Neural cell (in vitro differentiated cells): ENCODE results near the gene ILK. TPM values are rescaled to one million over a fixed set of nuclear protein-coding genes. Genes with fewer than 3 reads are reported as not detected.

ENCODE experiments used
- H2AFZ ChIP-seq: fragments of 200-600, 300-800 bp; sonication (generic), shearing (Covaris generic); 2 replicates; pipeline ENCODE4 v1.6.0; 2014; ENCODE audit warnings: low read depth, mild to moderate bottlenecking, antibody characterized with exemption, low read length, moderate library complexity
- H3F3A ChIP-seq: fragments of 200-600 bp; shearing (Covaris generic); 2 replicates; pipeline ENCODE4 v1.6.1; 2016; ENCODE audit warnings: mild to moderate bottlenecking, moderate library complexity, mixed read lengths, antibody characterized with exemption, low read length; ENCODE audit not compliant: insufficient read depth, poor library complexity, severe bottlenecking
- H3K27ac ChIP-seq: fragments of 200-600, 300-800 bp; sonication (generic), shearing (Covaris generic); 2 replicates; pipeline ENCODE4 v1.5.1; 2014; ENCODE audit warnings: mild to moderate bottlenecking, low read length, moderate library complexity
- H3K27me3 ChIP-seq: fragments of 300-800, 200-600 bp; sonication (generic), shearing (Covaris generic); 2 replicates; pipeline ENCODE4 v1.6.0; 2014; ENCODE audit warnings: mild to moderate bottlenecking, low read depth, low read length, moderate library complexity; ENCODE audit not compliant: insufficient read depth
- H3K36me3 ChIP-seq: fragments of 300-800, 200-600 bp; sonication (generic), shearing (Covaris generic); 2 replicates; pipeline ENCODE4 v1.5.1; 2014; ENCODE audit warnings: mild to moderate bottlenecking, antibody characterized with exemption, low read length, moderate library complexity; ENCODE audit not compliant: insufficient read depth
- H3K4me2 ChIP-seq: fragments of 300-800, 200-600 bp; sonication (generic), shearing (Covaris generic); 2 replicates; pipeline ENCODE4 v1.6.0; 2014; ENCODE audit warnings: mild to moderate bottlenecking, low read length
- H3K4me3 ChIP-seq: fragments of 300-800, 200-600 bp; sonication (generic), shearing (Covaris generic); 2 replicates; pipeline ENCODE4 v1.5.1; 2014; ENCODE audit warnings: mild to moderate bottlenecking, low read length, moderate library complexity
- H3K79me2 ChIP-seq: fragments of 200-600 bp; shearing (Covaris generic); replicated peaks from 2 replicates; pipeline ENCODE4 v1.6.0; 2014; ENCODE audit warnings: mild to moderate bottlenecking, low read length, moderate library complexity; ENCODE audit not compliant: insufficient read depth
- H3K9ac ChIP-seq: fragments of 300-800, 200-600 bp; sonication (generic), shearing (Covaris generic); 2 replicates; pipeline ENCODE4 v1.6.1; 2016; ENCODE audit warnings: mild to moderate bottlenecking, low read length, mixed read lengths
- H3K9me2 ChIP-seq: fragments of 200-600 bp; shearing (Covaris generic); 2 replicates; pipeline ENCODE4 v1.6.1; 2016; ENCODE audit warnings: mild to moderate bottlenecking, low read length, mixed read lengths; ENCODE audit not compliant: insufficient read depth
- H3K9me3 ChIP-seq: fragments of 200-600, 300-800 bp; sonication (generic), shearing (Covaris generic); 2 replicates; pipeline ENCODE4 v1.6.1; 2016; ENCODE audit warnings: mild to moderate bottlenecking, mixed run types, low read length, moderate library complexity, mixed read lengths
- H4K20me1 ChIP-seq: fragments of 200-600 bp; shearing (Covaris generic); 2 replicates; pipeline ENCODE4 v1.6.1; 2016; ENCODE audit warnings: mild to moderate bottlenecking, mixed run types; ENCODE audit not compliant: insufficient read depth
- EP300 ChIP-seq: fragments of 450-650 bp; conservative IDR thresholded peaks from 2 replicates; pipeline ENCODE4 v1.6.1; 2014; ENCODE audit warnings: antibody characterized with exemption, mild to moderate bottlenecking, moderate library complexity; ENCODE audit not compliant: poor library complexity, severe bottlenecking
- EZH2 ChIP-seq: fragments of 200-600, 300-800 bp; shearing (Covaris generic), sonication (generic); IDR thresholded peaks from 2 replicates; pipeline ENCODE4 v1.6.1; 2014; ENCODE audit warnings: antibody characterized with exemption, low read length, borderline replicate concordance, mild to moderate bottlenecking; ENCODE audit not compliant: insufficient read depth, poor library complexity, severe bottlenecking
- MXI1 ChIP-seq: fragments of 450-650 bp; conservative IDR thresholded peaks from 2 replicates; pipeline ENCODE4 v1.6.1; 2014; ENCODE audit warnings: antibody characterized with exemption, mild to moderate bottlenecking; ENCODE audit not compliant: poor library complexity, severe bottlenecking
- POLR2AphosphoS5 ChIP-seq: IDR thresholded peaks from 2 replicates; pipeline ENCODE4 v1.6.1; 2012
- RAD21 ChIP-seq: fragments of 450-650 bp; conservative IDR thresholded peaks from 2 replicates; pipeline ENCODE4 v1.6.1; 2014; ENCODE audit warnings: antibody characterized with exemption, mild to moderate bottlenecking, moderate library complexity
- SMC3 ChIP-seq: fragments of 450-650 bp; conservative IDR thresholded peaks from 2 replicates; pipeline ENCODE4 v1.6.1; 2014; ENCODE audit warnings: antibody characterized with exemption, mild to moderate bottlenecking, moderate library complexity; ENCODE audit not compliant: poor library complexity
- TAF1 ChIP-seq: IDR thresholded peaks from 2 replicates; pipeline ENCODE4 v1.6.1; 2012; ENCODE audit warnings: low read depth
- polyA plus RNA-seq: library from polyadenylated mRNA; depleted of rRNA; stranded (reverse); fragments of >200 nt; gene quantifications from 2 replicates; pipeline ENCODE4 v1.2.3, GENCODE V29; 2014
- TF ChIP-seq, protein P1 (sequence below): fragments of 450-650 bp; IDR thresholded peaks from 2 replicates; pipeline ENCODE4 v1.5.1; 2014; ENCODE audit warnings: antibody characterized with exemption, mild to moderate bottlenecking, moderate library complexity; ENCODE audit not compliant: poor library complexity, severe bottlenecking
- TF ChIP-seq, protein P2 (sequence below): IDR thresholded peaks from 2 replicates; pipeline ENCODE4 v1.6.1; 2012; ENCODE audit warnings: borderline replicate concordance

ILK gene
- polyA plus RNA-seq, 1 donor from 2014 or later, result 68.8 TPM

DNA sequence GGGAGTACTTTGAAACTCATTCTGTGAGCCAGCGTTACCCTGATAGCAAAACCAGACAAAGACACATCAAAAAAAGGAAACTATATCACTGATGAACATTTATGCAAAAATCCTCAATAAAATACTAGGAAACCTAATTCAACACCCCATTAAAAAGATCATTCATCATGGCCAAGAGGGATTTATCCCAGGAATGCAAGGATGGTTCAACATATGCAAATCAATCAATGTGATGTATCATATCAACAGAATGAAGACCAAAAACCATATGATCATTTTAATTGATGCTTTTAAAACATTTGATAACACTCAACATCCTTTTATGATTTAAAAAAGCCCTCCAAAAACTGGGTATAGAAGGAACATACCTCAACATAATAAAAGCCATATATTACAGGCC is 20.0 kb upstream of the ILK start:
- Histone ChIP-seq H2AFZ (no peak overlapping the region), H4K20me1 (no peaks in the 10 kb centered on the region), H3K27me3 (no peaks in the 10 kb centered on the region), H3K36me3 (no peaks in the 10 kb centered on the region), H3K79me2 (no peaks in the 10 kb centered on the region), H3K4me3 (no peak overlapping the region), H3K9me2 (no peaks in the 10 kb centered on the region), H3F3A (no peaks in the 10 kb centered on the region), H3K9me3 (peaks cover 8% of the 10 kb centered on the region), H3K27ac (no peak overlapping the region), H3K9ac (no peak overlapping the region), H3K4me2 (no peak overlapping the region)
- TF ChIP-seq TAF1 (no peak), POLR2AphosphoS5 (no peak), EZH2 (no peak), EP300 (no peak)
- TF ChIP-seq, protein P1, sequence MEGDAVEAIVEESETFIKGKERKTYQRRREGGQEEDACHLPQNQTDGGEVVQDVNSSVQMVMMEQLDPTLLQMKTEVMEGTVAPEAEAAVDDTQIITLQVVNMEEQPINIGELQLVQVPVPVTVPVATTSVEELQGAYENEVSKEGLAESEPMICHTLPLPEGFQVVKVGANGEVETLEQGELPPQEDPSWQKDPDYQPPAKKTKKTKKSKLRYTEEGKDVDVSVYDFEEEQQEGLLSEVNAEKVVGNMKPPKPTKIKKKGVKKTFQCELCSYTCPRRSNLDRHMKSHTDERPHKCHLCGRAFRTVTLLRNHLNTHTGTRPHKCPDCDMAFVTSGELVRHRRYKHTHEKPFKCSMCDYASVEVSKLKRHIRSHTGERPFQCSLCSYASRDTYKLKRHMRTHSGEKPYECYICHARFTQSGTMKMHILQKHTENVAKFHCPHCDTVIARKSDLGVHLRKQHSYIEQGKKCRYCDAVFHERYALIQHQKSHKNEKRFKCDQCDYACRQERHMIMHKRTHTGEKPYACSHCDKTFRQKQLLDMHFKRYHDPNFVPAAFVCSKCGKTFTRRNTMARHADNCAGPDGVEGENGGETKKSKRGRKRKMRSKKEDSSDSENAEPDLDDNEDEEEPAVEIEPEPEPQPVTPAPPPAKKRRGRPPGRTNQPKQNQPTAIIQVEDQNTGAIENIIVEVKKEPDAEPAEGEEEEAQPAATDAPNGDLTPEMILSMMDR, result no peak
- TF ChIP-seq, protein P2, sequence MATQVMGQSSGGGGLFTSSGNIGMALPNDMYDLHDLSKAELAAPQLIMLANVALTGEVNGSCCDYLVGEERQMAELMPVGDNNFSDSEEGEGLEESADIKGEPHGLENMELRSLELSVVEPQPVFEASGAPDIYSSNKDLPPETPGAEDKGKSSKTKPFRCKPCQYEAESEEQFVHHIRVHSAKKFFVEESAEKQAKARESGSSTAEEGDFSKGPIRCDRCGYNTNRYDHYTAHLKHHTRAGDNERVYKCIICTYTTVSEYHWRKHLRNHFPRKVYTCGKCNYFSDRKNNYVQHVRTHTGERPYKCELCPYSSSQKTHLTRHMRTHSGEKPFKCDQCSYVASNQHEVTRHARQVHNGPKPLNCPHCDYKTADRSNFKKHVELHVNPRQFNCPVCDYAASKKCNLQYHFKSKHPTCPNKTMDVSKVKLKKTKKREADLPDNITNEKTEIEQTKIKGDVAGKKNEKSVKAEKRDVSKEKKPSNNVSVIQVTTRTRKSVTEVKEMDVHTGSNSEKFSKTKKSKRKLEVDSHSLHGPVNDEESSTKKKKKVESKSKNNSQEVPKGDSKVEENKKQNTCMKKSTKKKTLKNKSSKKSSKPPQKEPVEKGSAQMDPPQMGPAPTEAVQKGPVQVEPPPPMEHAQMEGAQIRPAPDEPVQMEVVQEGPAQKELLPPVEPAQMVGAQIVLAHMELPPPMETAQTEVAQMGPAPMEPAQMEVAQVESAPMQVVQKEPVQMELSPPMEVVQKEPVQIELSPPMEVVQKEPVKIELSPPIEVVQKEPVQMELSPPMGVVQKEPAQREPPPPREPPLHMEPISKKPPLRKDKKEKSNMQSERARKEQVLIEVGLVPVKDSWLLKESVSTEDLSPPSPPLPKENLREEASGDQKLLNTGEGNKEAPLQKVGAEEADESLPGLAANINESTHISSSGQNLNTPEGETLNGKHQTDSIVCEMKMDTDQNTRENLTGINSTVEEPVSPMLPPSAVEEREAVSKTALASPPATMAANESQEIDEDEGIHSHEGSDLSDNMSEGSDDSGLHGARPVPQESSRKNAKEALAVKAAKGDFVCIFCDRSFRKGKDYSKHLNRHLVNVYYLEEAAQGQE, result no peak

DNA sequence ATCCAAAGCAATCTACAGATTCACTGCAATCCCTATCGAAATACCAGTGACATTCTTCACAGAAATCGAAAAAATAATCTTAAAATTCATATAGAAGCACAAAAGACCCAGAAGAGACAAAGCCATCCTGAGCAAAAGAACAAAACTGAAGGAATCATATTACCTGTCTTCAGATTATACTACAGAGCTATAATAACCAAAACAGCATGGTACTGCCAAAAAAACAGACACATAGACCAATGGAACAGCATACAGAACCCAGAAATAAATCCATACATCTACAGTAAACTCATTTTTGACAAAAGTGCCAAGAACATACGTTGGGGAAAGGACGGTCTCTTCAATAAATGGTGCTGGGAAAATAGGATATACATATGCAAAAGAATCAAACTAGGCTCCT is 19.0 kb upstream of the ILK start:
- Histone ChIP-seq H3K9ac (no peak overlapping the region), H2AFZ (no peak overlapping the region), H3K9me3 (peaks cover 8% of the 10 kb centered on the region), H3K9me2 (no peaks in the 10 kb centered on the region), H3K27me3 (no peaks in the 10 kb centered on the region), H3K27ac (no peak overlapping the region), H3K4me3 (no peak overlapping the region), H3K36me3 (no peaks in the 10 kb centered on the region), H3K4me2 (no peak overlapping the region), H3K79me2 (no peaks in the 10 kb centered on the region), H4K20me1 (no peaks in the 10 kb centered on the region), H3F3A (no peaks in the 10 kb centered on the region)
- TF ChIP-seq SMC3, result no peak
- no peak for TF ChIP-seq EP300
- no peak for TF ChIP-seq POLR2AphosphoS5
- TF ChIP-seq MXI1, result no peak
- no peak for TF ChIP-seq TAF1
- TF ChIP-seq, protein P1, result no peak
- TF ChIP-seq, protein P2, result no peak
- no peak for TF ChIP-seq RAD21
- TF ChIP-seq EZH2, result no peak
